ENCODE results near the gene RAI1.

- TF ChIP-seq, protein P1, sequence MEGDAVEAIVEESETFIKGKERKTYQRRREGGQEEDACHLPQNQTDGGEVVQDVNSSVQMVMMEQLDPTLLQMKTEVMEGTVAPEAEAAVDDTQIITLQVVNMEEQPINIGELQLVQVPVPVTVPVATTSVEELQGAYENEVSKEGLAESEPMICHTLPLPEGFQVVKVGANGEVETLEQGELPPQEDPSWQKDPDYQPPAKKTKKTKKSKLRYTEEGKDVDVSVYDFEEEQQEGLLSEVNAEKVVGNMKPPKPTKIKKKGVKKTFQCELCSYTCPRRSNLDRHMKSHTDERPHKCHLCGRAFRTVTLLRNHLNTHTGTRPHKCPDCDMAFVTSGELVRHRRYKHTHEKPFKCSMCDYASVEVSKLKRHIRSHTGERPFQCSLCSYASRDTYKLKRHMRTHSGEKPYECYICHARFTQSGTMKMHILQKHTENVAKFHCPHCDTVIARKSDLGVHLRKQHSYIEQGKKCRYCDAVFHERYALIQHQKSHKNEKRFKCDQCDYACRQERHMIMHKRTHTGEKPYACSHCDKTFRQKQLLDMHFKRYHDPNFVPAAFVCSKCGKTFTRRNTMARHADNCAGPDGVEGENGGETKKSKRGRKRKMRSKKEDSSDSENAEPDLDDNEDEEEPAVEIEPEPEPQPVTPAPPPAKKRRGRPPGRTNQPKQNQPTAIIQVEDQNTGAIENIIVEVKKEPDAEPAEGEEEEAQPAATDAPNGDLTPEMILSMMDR (conservative IDR thresholded peaks at IDR 0.05; ENCODE audit: low read depth in 2 of 2) = no peak
- TF ChIP-seq JUNB (IDR thresholded peaks at IDR 0.05; ENCODE audit: unreplicated experiment) (no peak), EZH2 (IDR thresholded peaks at IDR 0.05; ENCODE audit: low read depth, unreplicated experiment) (no peak), POLR2AphosphoS5 (IDR thresholded peaks at IDR 0.05; ENCODE audit: low read depth) (no peak), ZNF114 (CRISPR knock-in tag; IDR thresholded peaks at IDR 0.05) (no peak), REST (IDR thresholded peaks at IDR 0.05; ENCODE audit: unreplicated experiment) (no peak), ETS1 (IDR thresholded peaks at IDR 0.05) (no peak), EZH2phosphoT487 (IDR thresholded peaks at IDR 0.05; ENCODE audit: unreplicated experiment) (no peak), STAT1 (IDR thresholded peaks at IDR 0.05; ENCODE audit: unreplicated experiment) (no peak)
Measured at GRCh38 chr17:17823433-17824118, 142.3 kb downstream of the RAI1 start.

Data from GM23338 (cell line).